Mesenchymal stem cell (in vitro differentiated cells and primary cell): ENCODE measurements around the gene IGFBP4.

ENCODE experiments used
- DNase-seq: peaks from one replicate; pipeline ENCODE4 v3.0.0-alpha.2; 2013
- H2AFZ ChIP-seq: one replicate; pipeline ENCODE4 v1.6.1; 2013; ENCODE audit warnings: low read depth, mild to moderate bottlenecking, control low read depth, inconsistent platforms, low read length, moderate library complexity
- H2AK5ac ChIP-seq: 2 replicates; pipeline ENCODE4 v1.6.1; 2013; ENCODE audit warnings: low read length, moderate library complexity, mild to moderate bottlenecking, inconsistent platforms; ENCODE audit not compliant: severe bottlenecking
- H2BK120ac ChIP-seq: one replicate; pipeline ENCODE4 v1.6.1; 2013; ENCODE audit warnings: low read depth, mild to moderate bottlenecking, inconsistent platforms, low read length, moderate library complexity
- H2BK12ac ChIP-seq, 2 experiments: one replicate each; pipeline ENCODE4 v1.6.1; 2013; ENCODE audit warnings: inconsistent platforms in 2 of 2, low read length in 2 of 2, mild to moderate bottlenecking in 2 of 2, moderate library complexity in 2 of 2, control low read depth in 1 of 2
- H2BK15ac ChIP-seq: one replicate; pipeline ENCODE4 v1.6.1; 2013; ENCODE audit warnings: mild to moderate bottlenecking, low read depth, inconsistent platforms; ENCODE audit not compliant: poor library complexity, severe bottlenecking
- H2BK5ac ChIP-seq: 2 replicates; pipeline ENCODE4 v1.6.1; 2013; ENCODE audit warnings: low read depth, mild to moderate bottlenecking, low read length, control low read depth, inconsistent platforms; ENCODE audit not compliant: poor library complexity, severe bottlenecking
- H3K14ac ChIP-seq, 2 experiments: one replicate each; pipeline ENCODE4 v1.6.1; 2013; ENCODE audit warnings: inconsistent platforms in 2 of 2, low read length in 2 of 2, control low read depth in 1 of 2, mild to moderate bottlenecking in 1 of 2, moderate library complexity in 1 of 2
- H3K18ac ChIP-seq, 2 experiments: one replicate each; pipeline ENCODE4 v1.6.1; 2013; ENCODE audit warnings: inconsistent platforms in 2 of 2, low read length in 2 of 2, control low read depth in 1 of 2, low read depth in 1 of 2, mild to moderate bottlenecking in 1 of 2
- H3K23ac ChIP-seq, 2 experiments: one replicate each; pipeline ENCODE4 v1.6.1; 2013; ENCODE audit warnings: inconsistent platforms in 2 of 2, low read length in 2 of 2, mild to moderate bottlenecking in 2 of 2, moderate library complexity in 2 of 2, control low read depth in 1 of 2
- H3K27ac ChIP-seq: 2 replicates; pipeline ENCODE4 v1.5.1; 2013; ENCODE audit warnings: mild to moderate bottlenecking, moderate library complexity, low read length, control low read depth, inconsistent platforms; ENCODE audit not compliant: poor library complexity, severe bottlenecking
- H3K27me3 ChIP-seq, 2 experiments: 2 replicates each; pipeline versions ENCODE4 v1.6.1 to v1.7.0; 2013; ENCODE audit warnings: low read length in 2 of 2, mild to moderate bottlenecking in 2 of 2, moderate library complexity in 2 of 2, control low read depth in 1 of 2, inconsistent platforms in 1 of 2; ENCODE audit not compliant: control insufficient read depth in 1 of 2, insufficient read depth in 1 of 2
- H3K36me3 ChIP-seq, 2 experiments: 2 replicates each; pipeline versions ENCODE4 v1.6.1 to v1.7.0; 2013; ENCODE audit warnings: low read length in 2 of 2, control low read depth in 1 of 2, inconsistent platforms in 1 of 2, low read depth in 1 of 2, mild to moderate bottlenecking in 1 of 2; ENCODE audit not compliant: insufficient read depth in 2 of 2, control insufficient read depth in 1 of 2
- H3K4ac ChIP-seq, 2 experiments: one replicate each; pipeline ENCODE4 v1.6.1; 2013; ENCODE audit warnings: inconsistent platforms in 2 of 2, low read length in 2 of 2, mild to moderate bottlenecking in 2 of 2, moderate library complexity in 2 of 2, control low read depth in 1 of 2, low read depth in 1 of 2
- H3K4me1 ChIP-seq: 2 replicates; pipeline ENCODE4 v1.6.1; 2013; ENCODE audit warnings: low read depth, low read length, control low read depth; ENCODE audit not compliant: control insufficient read depth, insufficient read depth
- H3K4me2 ChIP-seq: 2 replicates; pipeline ENCODE4 v1.6.1; 2013; ENCODE audit warnings: low read length, mild to moderate bottlenecking, inconsistent platforms; ENCODE audit not compliant: poor library complexity, severe bottlenecking
- H3K4me3 ChIP-seq, 2 experiments: 2 replicates each; pipeline versions ENCODE4 v1.5.1 to v1.7.0; 2013; ENCODE audit warnings: low read length in 2 of 2, mild to moderate bottlenecking in 2 of 2, control low read depth in 1 of 2, low read depth in 1 of 2; ENCODE audit not compliant: insufficient read depth in 1 of 2
- H3K79me1 ChIP-seq: replicated peaks from 2 replicates; pipeline ENCODE4 v1.6.1; 2013; ENCODE audit warnings: mild to moderate bottlenecking, control low read depth, low read length, inconsistent platforms; ENCODE audit not compliant: poor library complexity, severe bottlenecking
- H3K9ac ChIP-seq: 2 replicates; pipeline ENCODE4 v1.7.0; 2013; ENCODE audit warnings: mild to moderate bottlenecking, low read length, moderate library complexity
- H3K9me3 ChIP-seq: 2 replicates; pipeline ENCODE4 v1.7.0; 2013; ENCODE audit warnings: mild to moderate bottlenecking, low read length; ENCODE audit not compliant: control insufficient read depth
- H4K8ac ChIP-seq: one replicate; pipeline ENCODE4 v1.6.1; 2013; ENCODE audit warnings: inconsistent platforms, mild to moderate bottlenecking, low read length, moderate library complexity
- H4K91ac ChIP-seq: one replicate; pipeline ENCODE4 v1.6.1; 2013; ENCODE audit warnings: mild to moderate bottlenecking, low read length, inconsistent platforms
- WGBS: methylation state at CpG from one replicate; pipeline ENCODE4 v1.1.7; 2013; ENCODE audit warnings: mixed read lengths; 5-methylcytosine and 5-hydroxymethylcytosine counted together

The IGFBP4 gene

DNA sequence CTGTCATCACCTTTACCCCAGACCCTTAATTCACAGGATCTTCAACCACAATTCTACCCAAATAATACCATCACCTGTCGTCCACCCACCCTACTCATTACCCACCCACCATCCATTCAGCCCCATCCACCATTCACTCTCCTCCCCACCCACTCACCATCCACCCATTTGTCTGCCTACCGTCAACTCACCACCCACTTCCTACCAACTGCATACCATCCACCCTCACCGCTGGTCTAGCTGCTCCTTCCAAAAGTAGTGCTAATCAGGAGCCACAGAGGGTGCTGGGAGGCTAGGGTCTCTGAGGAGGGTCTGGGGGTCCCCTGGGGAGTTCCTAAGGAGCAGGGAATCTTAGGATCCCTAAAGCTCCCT lies 12.0 kb upstream of the IGFBP4 start:
- H2BK120ac ChIP-seq = no peak overlapping the region
- WGBS = 80% methylated on average over 3 of the region's 3 CpGs
- H3K14ac ChIP-seq = no peak overlapping the region
- DNase-seq = no peak
- H3K18ac ChIP-seq = no peak overlapping the region
- H4K91ac ChIP-seq = no peak overlapping the region
- no peaks in the 10 kb centered on the region for H3K27me3 ChIP-seq
- no peak overlapping the region for H3K4ac ChIP-seq
- no peak overlapping the region for H2AFZ ChIP-seq
- H3K36me3 ChIP-seq = no peaks in the 10 kb centered on the region
- H3K4me2 ChIP-seq = no peak overlapping the region
- no peak overlapping the region for H3K4me3 ChIP-seq
- H2BK15ac ChIP-seq = no peak overlapping the region
- H3K79me1 ChIP-seq = no peaks in the 10 kb centered on the region
- no peak overlapping the region for H2BK5ac ChIP-seq
- H2BK12ac ChIP-seq = no peak overlapping the region
- no peak overlapping the region for H2AK5ac ChIP-seq
- no peaks in the 10 kb centered on the region for H3K9me3 ChIP-seq
- H3K23ac ChIP-seq = no peak overlapping the region
- H3K27ac ChIP-seq = no peak overlapping the region
- H4K8ac ChIP-seq = no peak overlapping the region
- H3K9ac ChIP-seq = no peak overlapping the region
- no peaks in the 10 kb centered on the region for H3K4me1 ChIP-seq

DNA sequence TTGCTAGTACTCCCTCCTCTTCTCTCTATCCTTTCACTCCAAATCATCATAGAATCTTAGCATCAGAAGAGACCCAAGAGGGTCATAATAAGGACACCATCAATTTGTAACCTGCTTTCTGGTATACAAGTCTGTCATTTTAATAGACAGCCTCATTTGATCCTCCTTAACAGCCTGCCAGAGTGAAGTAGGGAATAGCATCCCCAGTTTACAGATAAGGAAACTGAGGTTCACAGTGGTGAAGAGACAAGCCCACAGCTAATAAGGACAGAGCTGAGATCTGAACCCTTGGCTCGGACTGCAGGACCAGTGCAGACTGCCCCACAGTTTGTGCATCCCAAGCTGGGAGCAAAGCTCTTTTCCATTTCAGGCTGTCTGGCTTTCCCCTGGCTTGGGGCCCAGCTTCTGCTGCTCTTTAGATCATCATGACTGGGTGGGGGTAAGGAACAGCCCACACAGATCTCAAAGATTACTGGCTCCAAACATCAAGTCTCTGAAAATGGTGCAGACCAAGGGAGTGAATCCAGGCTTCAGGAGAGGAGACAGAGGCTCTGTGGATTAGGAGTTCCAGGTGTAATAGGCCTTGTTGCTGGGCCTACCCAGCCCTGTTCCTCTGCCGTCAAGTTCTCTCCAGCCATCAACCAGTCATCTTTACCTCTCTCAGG lies 10.3 kb upstream of the IGFBP4 start:
- H2BK15ac ChIP-seq = no peak overlapping the region
- H3K4me2 ChIP-seq = no peak overlapping the region
- whole genome bisulfite sequencing = 54% methylated on average over 2 of the region's 2 CpGs
- H3K14ac ChIP-seq = no peak overlapping the region
- no peak overlapping the region for H3K4me3 ChIP-seq
- H3K4me1 ChIP-seq = no peaks in the 10 kb centered on the region
- peak overlapping the region; percentile 29 for H2AFZ ChIP-seq
- no peak overlapping the region for H2BK5ac ChIP-seq
- peak; percentile 46 for DNase-seq
- no peak overlapping the region for H2BK12ac ChIP-seq
- H3K36me3 ChIP-seq = no peaks in the 10 kb centered on the region
- no peaks in the 10 kb centered on the region for H3K9me3 ChIP-seq
- H2BK120ac ChIP-seq = no peak overlapping the region
- H3K79me1 ChIP-seq = no peaks in the 10 kb centered on the region
- no peak overlapping the region for H3K4ac ChIP-seq
- peak overlapping the region; percentile 57 for H4K8ac ChIP-seq
- no peak overlapping the region for H3K27ac ChIP-seq
- H4K91ac ChIP-seq = no peak overlapping the region
- H2AK5ac ChIP-seq = no peak overlapping the region
- peak overlapping the region; percentile 3 for H3K9ac ChIP-seq
- H3K27me3 ChIP-seq = no peaks in the 10 kb centered on the region
- H3K23ac ChIP-seq = no peak overlapping the region
- peak overlapping the region in 1 of 2 experiments; percentile 18 for H3K18ac ChIP-seq

GRCh38 chr17:40433551-40434415 lies 9.5 kb upstream of the IGFBP4 start:
- Histone ChIP-seq H3K23ac (no peak overlapping the region), H3K9ac (peak overlapping the region; percentile 3), H3K27me3 (no peaks in the 10 kb centered on the region), H2AK5ac (no peak overlapping the region), H2BK5ac (no peak overlapping the region), H2BK15ac (no peak overlapping the region), H3K9me3 (no peaks in the 10 kb centered on the region), H3K18ac (no peak overlapping the region), H2BK12ac (peak overlapping the region in 1 of 2 experiments; percentile 11), H3K14ac (no peak overlapping the region), H3K4me1 (no peaks in the 10 kb centered on the region), H3K4me3 (no peak overlapping the region), H2BK120ac (no peak overlapping the region), H3K27ac (no peak overlapping the region), H3K79me1 (no peaks in the 10 kb centered on the region), H2AFZ (peak overlapping the region; percentile 29), H3K4me2 (no peak overlapping the region), H3K36me3 (no peaks in the 10 kb centered on the region), H4K91ac (no peak overlapping the region), H3K4ac (no peak overlapping the region), H4K8ac (peak overlapping the region; percentile 57)
- 72% methylated on average over 6 of the region's 6 CpGs for WGBS
- DNase-seq = no peak

DNA sequence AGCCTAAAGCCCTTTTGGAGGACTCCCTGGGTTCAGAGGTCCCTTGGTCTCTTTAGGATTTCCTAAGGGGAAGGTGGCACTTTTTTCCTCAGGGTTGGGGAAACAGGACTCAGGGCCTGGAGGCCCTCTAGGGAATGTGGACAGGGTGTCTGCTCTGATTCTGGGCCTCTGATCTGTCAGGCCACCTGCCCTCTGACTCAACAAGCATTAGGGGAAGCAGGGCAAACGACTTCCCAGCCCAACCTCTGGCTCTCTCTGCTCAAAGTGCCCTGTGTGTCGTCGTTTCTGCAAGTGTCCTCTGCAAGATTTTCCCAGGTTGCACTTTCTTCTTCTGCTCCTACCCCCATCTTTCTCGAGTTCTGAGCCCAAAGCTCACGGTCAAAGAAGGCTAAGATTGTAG lies 6.6 kb upstream of the IGFBP4 start:
- Histone ChIP-seq H3K4me2 (no peak overlapping the region), H4K91ac (no peak overlapping the region), H3K14ac (no peak overlapping the region), H2BK15ac (no peak overlapping the region), H3K18ac (no peak overlapping the region), H3K79me1 (no peaks in the 10 kb centered on the region), H4K8ac (no peak overlapping the region), H3K4ac (no peak overlapping the region), H3K9me3 (no peaks in the 10 kb centered on the region), H3K36me3 (no peaks in the 10 kb centered on the region), H2BK5ac (no peak overlapping the region), H3K4me1 (no peaks in the 10 kb centered on the region), H2BK120ac (no peak overlapping the region), H3K27me3 (no peaks in the 10 kb centered on the region), H3K4me3 (no peak overlapping the region), H3K9ac (no peak overlapping the region), H2AK5ac (no peak overlapping the region), H2BK12ac (peak overlapping the region in 1 of 2 experiments; percentile 23), H3K27ac (no peak overlapping the region), H2AFZ (no peak overlapping the region), H3K23ac (no peak overlapping the region)
- no peak for DNase-seq
- WGBS = 66% methylated on average over 5 of the region's 5 CpGs
